Measurements from ENCODE around the gene CCRL2.

CCRL2 gene, protein sequence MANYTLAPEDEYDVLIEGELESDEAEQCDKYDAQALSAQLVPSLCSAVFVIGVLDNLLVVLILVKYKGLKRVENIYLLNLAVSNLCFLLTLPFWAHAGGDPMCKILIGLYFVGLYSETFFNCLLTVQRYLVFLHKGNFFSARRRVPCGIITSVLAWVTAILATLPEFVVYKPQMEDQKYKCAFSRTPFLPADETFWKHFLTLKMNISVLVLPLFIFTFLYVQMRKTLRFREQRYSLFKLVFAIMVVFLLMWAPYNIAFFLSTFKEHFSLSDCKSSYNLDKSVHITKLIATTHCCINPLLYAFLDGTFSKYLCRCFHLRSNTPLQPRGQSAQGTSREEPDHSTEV

DNA sequence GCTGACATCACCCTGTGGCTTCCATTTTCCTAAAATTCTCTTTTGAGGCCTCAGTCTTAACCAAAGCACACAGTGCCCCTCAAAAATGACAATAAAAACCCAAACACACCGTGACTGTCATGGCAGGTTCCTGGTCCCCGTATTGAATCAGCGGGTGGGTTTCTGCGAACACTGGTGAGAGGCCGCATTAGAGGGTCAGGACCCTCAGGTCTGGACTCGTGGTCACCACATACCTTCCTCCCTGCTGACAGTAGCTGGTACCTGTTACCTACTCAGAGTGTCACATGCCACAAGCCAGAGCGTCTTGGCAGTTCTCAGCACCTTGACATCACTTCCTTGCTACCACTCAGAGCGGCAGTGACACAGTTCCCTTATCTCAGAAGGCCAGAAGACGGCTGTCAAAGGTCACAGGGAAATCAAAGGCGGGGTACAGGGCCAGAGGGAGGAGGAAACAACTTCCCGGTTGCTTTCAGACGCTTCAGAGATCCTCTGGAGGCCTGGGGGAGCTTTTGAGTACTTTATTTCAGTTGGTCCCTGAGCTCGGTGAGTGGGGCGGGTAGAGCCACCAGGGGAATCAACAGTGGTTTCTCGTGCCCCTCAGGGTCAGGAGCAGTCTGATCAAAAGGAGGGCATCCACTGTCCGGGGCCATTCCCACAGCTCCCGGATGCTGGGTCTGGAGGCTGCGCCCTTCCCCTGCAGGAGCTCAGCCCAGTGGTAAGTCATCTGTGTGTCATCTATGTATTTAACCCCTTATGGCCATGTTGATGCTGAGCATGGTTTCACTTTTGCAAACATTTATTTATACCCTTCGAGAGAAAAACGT, at the start of gene CCRL2, which contains the start of gene CCR5AS:
Gene CCRL2, plus strand, starts transcription at position 472 of the 824 bp plus-strand sequence. CDS start 821 bp downstream, outside the sequence.
Gene CCR5AS, minus strand, starts transcription at position 279 of the 824 bp plus-strand sequence.
- peak; percentile 1 for DNase-seq (ENCODE audit: low read depth)

DNA sequence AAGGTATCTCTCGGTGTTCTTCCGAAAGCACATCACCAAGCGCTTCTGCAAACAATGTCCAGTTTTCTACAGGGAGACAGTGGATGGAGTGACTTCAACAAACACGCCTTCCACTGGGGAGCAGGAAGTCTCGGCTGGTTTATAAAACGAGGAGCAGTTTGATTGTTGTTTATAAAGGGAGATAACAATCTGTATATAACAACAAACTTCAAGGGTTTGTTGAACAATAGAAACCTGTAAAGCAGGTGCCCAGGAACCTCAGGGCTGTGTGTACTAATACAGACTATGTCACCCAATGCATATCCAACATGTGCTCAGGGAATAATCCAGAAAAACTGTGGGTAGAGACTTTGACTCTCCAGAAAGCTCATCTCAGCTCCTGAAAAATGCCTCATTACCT, 48.6 kb upstream of the CCRL2 start:
- no peak for DNase-seq (ENCODE audit: low read depth)

DNA sequence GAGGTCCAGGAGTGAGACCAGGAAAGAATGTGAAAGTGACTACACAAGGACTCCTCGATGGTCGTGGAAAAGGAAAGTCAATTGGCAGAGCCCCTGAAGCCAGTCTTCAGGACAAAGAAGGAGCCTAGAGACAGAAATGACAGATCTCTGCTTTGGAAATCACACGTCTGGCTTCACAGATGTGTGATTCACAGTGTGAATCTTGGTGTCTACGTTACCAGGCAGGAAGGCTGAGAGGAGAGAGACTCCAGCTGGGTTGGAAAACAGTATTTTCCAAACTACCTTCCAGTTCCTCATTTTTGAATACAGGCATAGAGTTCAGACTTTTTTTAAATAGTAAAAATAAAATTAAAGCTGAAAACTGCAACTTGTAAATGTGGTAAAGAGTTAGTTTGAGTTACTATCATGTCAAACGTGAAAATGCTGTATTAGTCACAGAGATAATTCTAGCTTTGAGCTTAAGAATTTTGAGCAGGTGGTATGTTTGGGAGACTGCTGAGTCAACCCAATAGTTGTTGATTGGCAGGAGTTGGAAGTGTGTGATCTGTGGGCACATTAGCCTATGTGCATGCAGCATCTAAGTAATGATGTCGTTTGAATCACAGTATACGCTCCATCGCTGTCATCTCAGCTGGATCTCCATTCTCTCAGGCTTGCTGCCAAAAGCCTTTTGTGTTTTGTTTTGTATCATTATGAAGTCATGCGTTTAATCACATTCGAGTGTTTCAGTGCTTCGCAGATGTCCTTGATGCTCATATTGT, 47.1 kb upstream of the CCRL2 start:
- DNase-seq (ENCODE audit: low read depth): no peak

DNA sequence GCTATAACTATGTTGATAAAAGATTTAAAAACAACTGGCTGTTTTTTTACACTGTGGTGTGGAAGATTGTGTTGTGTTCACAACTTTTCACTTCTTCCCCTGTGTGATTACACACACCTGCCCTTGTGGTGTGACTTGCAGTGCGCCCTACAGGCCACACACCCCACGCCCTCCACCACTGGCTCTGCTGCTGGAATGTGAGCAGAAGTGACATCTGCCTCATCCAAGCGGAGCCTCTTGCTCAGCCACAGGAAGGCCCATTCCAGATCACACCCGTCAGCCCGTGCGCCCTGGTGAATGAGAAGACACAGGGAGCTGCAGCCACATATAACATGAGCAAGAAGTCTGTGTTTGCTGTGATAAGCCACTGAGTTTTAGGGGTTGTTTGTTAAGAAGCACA, 46.2 kb upstream of the CCRL2 start:
- no peak for DNase-seq (ENCODE audit: low read depth)

DNA sequence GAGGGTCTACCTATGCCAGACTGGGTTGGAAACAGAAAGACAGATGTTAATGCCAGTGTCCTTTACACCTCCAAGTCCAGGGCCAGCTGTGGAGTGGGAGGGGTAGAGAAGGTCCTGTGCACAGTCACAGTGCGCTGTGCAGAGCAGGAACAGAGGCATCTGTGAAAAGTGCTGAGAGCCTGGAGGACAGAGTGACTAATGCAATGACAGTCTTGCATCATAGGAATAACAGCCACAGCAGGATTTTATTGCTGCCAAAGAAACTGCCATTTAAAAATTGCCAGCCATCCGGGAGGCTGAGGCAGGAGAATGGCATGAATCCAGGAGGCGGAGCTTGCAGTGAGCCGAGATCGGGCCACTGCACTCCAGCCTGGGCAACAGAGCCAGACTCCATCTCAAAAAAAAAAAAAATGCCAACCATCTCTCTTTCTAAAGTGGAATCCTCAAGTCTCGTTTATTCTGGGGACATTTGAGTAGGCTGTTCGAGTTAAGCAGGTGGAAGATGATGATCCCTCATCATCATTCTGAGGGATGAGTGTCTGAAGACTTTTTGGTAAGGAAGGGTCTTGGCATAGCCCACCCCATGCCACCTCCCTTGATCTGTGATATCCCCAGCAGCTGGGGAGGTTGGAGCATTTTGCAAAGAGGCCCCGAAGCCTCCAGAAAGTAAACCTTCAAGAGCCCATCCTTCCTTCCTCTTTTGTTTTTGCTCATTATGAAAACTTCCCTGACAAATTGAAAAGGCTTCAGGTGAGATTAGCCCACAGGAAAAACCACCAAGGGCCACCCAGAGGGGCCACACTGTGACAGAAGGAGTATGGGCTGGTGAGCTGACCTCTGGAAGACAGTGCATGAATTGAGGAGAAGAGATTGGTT, 45.4 kb upstream of the CCRL2 start:
- no peak for DNase-seq (ENCODE audit: low read depth)

DNA sequence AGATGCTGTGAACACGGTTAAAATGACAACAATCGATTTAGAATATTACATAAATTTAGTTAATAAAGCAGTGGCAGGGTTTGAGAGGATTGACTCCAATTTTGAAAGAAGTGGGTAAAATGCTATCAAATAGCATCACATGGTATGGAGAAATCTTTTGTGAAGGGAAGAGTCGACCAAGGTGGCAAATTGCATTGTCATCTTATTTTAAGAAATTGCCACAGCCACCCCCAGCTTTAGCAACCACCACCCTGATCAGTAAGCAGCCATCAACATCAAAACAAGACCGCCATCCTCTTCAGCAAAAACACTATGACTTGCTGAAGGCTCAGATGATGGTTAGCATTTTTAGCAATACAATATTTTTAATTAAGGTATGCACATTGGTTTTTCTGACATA, 42.0 kb upstream of the CCRL2 start:
- no peak for DNase-seq (ENCODE audit: low read depth)

DNA sequence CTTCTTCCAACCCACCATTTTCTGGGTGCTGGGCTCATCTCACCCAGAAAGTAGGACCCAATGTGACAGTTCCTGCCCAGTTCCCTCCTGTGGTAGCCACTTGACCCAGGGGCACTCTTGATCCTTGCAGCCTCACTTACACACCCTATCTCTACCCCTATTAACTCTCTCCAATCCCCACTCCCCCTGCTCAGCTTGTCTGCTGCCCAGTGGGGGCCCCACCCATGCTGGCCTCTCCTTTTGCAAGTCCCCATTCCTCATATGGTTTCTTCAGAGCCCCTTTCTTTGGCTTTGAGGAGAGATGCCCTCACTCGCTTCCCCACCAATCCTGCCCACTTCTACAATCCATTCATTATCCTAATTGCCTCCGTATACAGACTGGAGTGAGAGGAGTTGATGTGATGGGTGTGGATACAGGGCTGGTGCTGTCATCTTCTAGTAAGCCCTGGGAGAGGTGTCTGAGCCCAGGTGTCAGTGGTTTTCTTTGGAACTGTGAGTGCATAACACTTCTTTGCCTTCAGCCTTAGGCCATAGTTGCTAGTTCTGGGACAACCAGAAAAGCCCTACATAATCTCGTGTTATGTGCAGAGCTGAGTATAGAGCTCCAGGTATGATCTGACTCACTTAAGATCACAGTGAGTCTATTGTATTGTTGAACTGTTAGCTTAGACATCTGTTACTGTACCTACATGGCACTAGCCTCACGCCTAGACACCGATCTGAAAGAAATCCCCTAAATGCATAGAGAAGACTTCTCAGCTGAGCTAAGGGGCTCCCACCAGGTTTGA, 41.1 kb upstream of the CCRL2 start:
- DNase-seq (ENCODE audit: low read depth): no peak

DNA sequence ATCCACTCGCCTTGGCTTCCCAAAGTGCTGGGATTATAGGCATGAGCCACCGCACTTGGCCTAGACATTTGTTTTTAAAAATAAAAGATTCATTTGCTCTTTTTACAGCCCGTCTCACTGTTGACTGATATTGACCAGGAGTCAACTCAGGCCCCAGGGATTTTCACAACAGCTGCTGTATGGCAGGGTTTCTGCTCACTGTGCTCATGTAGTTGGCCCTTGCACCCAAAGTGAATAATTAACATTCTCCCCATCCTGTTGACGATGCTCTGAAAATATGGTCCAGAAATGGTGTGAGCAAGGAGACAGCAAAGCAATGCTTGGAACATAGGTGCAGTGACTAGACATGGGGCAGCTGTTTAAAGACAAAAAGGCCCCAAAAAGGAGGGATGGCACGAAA, 39.2 kb upstream of the CCRL2 start:
- no peak for DNase-seq (ENCODE audit: low read depth)

DNA sequence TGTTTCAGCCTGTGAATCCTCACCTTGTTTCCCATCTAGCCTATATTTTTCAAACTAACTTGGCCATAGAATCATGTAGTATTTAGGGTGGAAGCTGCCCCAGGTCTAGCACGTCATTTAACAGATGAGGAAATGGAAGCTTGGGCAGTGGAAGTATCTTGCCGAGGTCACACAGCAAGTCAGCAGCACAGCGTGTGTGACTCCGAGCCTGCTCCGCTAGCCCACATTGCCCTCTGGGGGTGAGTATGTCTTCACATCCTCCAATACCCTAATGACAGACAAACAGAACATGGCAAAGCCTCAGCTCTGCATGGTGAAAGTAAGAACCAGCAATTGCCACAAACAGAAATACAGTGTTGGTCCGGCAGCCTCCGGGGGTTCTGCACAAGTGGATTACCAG, 38.5 kb upstream of the CCRL2 start:
- no peak for DNase-seq (ENCODE audit: low read depth)

DNA sequence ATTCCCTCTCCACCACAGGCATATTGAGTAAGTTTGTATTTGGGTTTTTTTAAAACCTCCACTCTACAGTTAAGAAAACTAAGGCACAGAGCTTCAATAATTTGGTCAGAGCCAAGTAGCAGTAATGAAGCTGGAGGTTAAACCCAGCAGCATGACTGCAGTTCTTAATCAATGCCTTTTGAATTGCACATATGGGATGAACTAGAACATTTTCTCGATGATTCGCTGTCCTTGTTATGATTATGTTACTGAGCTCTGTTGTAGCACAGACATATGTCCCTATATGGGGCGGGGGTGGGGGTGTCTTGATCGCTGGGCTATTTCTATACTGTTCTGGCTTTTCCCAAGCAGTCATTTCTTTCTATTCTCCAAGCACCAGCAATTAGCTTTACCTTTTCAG, 37.9 kb upstream of the CCRL2 start:
- DNase-seq (ENCODE audit: low read depth): no peak

DNA sequence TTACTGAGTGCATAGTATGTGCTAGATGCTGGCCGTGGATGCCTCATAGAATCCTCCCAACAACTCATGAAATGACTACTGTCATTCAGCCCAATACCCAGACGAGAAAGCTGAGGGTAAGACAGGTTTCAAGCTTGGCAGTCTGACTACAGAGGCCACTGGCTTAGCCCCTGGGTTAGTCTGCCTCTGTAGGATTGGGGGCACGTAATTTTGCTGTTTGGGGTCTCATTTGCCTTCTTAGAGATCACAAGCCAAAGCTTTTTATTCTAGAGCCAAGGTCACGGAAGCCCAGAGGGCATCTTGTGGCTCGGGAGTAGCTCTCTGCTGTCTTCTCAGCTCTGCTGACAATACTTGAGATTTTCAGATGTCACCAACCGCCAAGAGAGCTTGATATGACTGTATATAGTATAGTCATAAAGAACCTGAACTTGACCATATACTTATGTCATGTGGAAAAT, 37.4 kb upstream of the CCRL2 start:
- DNase-seq (ENCODE audit: low read depth): no peak

DNA sequence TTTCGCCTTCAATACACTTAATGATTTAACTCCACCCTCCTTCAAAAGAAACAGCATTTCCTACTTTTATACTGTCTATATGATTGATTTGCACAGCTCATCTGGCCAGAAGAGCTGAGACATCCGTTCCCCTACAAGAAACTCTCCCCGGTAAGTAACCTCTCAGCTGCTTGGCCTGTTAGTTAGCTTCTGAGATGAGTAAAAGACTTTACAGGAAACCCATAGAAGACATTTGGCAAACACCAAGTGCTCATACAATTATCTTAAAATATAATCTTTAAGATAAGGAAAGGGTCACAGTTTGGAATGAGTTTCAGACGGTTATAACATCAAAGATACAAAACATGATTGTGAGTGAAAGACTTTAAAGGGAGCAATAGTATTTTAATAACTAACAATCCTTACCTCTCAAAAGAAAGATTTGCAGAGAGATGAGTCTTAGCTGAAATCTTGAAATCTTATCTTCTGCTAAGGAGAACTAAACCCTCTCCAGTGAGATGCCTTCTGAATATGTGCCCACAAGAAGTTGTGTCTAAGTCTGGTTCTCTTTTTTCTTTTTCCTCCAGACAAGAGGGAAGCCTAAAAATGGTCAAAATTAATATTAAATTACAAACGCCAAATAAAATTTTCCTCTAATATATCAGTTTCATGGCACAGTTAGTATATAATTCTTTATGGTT, 36.1 kb upstream of the CCRL2 start, which contains the start of gene CCR5:
Gene CCR5, plus strand, starts transcription at position 108 of the 680 bp plus-strand sequence. CDS start 1,957 bp downstream, outside the sequence.
- no peak for DNase-seq (ENCODE audit: low read depth)

DNA sequence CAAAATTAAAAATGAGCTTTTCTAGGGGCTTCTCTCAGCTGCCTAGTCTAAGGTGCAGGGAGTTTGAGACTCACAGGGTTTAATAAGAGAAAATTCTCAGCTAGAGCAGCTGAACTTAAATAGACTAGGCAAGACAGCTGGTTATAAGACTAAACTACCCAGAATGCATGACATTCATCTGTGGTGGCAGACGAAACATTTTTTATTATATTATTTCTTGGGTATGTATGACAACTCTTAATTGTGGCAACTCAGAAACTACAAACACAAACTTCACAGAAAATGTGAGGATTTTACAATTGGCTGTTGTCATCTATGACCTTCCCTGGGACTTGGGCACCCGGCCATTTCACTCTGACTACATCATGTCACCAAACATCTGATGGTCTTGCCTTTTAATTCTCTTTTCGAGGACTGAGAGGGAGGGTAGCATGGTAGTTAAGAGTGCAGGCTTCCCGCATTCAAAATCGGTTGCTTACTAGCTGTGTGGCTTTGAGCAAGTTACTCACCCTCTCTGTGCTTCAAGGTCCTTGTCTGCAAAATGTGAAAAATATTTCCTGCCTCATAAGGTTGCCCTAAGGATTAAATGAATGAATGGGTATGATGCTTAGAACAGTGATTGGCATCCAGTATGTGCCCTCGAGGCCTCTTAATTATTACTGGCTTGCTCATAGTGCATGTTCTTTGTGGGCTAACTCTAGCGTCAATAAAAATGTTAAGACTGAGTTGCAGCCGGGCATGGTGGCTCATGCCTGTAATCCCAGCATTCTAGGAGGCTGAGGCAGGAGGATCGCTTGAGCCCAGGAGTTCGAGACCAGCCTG, 35.3 kb upstream of the CCRL2 start:
- no peak for DNase-seq (ENCODE audit: low read depth)

DNA sequence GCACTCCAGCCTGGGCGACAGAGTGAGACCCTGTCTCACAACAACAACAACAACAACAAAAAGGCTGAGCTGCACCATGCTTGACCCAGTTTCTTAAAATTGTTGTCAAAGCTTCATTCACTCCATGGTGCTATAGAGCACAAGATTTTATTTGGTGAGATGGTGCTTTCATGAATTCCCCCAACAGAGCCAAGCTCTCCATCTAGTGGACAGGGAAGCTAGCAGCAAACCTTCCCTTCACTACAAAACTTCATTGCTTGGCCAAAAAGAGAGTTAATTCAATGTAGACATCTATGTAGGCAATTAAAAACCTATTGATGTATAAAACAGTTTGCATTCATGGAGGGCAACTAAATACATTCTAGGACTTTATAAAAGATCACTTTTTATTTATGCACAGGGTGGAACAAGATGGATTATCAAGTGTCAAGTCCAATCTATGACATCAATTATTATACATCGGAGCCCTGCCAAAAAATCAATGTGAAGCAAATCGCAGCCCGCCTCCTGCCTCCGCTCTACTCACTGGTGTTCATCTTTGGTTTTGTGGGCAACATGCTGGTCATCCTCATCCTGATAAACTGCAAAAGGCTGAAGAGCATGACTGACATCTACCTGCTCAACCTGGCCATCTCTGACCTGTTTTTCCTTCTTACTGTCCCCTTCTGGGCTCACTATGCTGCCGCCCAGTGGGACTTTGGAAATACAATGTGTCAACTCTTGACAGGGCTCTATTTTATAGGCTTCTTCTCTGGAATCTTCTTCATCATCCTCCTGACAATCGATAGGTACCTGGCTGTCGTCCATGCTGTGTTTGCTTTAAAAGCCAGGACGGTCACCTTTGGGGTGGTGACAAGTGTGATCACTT, 34.3 kb upstream of the CCRL2 start:
- DNase-seq (ENCODE audit: low read depth): no peak

DNA sequence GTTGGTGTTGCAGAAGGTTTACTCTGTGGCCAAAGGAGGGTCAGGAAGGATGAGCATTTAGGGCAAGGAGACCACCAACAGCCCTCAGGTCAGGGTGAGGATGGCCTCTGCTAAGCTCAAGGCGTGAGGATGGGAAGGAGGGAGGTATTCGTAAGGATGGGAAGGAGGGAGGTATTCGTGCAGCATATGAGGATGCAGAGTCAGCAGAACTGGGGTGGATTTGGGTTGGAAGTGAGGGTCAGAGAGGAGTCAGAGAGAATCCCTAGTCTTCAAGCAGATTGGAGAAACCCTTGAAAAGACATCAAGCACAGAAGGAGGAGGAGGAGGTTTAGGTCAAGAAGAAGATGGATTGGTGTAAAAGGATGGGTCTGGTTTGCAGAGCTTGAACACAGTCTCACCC, 32.3 kb upstream of the CCRL2 start:
- DNase-seq (ENCODE audit: low read depth): no peak

DNA sequence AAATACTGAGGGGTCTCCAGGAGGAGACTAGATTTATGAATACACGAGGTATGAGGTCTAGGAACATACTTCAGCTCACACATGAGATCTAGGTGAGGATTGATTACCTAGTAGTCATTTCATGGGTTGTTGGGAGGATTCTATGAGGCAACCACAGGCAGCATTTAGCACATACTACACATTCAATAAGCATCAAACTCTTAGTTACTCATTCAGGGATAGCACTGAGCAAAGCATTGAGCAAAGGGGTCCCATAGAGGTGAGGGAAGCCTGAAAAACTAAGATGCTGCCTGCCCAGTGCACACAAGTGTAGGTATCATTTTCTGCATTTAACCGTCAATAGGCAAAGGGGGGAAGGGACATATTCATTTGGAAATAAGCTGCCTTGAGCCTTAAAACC, 31.8 kb upstream of the CCRL2 start:
- DNase-seq (ENCODE audit: low read depth): no peak

DNA sequence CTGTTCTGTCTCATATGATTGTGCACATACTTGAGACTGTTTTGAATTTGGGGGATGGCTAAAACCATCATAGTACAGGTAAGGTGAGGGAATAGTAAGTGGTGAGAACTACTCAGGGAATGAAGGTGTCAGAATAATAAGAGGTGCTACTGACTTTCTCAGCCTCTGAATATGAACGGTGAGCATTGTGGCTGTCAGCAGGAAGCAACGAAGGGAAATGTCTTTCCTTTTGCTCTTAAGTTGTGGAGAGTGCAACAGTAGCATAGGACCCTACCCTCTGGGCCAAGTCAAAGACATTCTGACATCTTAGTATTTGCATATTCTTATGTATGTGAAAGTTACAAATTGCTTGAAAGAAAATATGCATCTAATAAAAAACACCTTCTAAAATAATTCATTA, 31.2 kb upstream of the CCRL2 start:
- DNase-seq (ENCODE audit: low read depth): no peak

DNA sequence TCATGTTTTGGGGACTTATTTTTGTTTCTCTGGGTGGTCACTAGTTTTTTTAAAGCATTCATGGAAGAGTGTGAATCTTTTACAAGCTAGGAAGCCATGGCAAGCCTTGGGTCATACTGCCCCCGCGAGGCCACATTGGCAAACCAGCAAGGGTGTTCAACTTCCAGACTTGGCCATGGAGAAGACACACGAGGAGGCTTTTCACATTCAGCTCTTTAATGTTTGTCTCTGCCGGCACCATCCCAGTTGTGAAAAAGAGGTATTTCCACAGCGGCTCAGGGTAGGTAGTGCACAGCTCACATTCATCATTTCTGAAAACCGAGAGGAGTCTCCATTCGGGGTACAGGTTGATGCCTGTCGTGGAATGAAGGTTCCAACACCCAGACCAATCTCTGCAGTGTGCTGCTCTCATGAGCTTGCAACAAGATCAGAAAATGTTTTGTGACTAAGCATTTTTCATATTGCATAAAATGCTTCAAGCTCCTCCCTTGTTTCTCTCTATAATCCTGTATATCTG, 28.6 kb upstream of the CCRL2 start:
- peak; percentile 35 for DNase-seq (ENCODE audit: low read depth)
